ENCODE measurements around the gene RAB11FIP4. TPM values are rescaled to one million over a fixed set of nuclear protein-coding genes. Genes with fewer than 3 reads are reported as not detected.

Gene RAB11FIP4
- total RNA-seq, 4 donors from 2014 or later: 28.9 to 46.8 (median 35.7) TPM

DNA sequence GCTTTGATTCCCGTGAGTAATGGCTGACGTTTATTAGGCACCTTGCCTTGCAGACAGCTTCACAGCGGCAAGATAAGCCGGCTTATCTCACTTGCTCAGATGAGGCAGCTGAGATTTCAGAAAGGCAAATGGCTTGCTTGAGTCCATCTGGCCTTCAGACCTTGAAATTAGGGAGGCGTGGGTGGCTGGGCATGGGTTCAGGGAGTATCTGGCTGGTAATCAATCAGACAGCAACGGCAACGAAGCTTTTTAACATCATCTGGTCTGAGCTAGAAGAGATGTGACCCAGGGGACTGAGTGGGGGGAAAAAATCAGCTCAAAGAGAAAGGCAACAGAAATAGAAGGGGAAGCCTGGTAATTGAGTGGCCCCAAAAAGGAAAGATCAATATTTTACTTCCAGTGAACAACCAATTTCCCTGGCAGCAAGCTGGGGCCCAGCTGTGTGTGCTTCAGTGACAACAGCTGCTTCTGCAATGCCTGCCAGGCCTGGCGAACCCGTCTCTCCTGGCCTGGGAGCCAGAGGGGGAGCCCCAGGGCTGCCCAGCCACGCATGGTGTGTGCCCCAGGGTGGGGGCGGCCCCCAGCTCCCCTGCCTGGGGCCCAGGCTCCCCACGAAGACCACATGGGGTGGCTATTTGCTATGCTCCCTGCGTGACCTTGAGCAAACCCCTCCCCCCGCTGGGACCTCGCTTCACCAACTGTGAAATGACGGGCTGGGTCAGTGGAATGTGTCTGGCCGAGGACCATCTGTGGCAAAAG, 34.0 kb downstream of the RAB11FIP4 start:
- no peaks in the 10 kb centered on the region for H3K9me3 ChIP-seq
- H3K4me3 ChIP-seq: no peak overlapping the region
- WGBS: 51% methylated on average over 12 of the region's 17 CpGs
- peaks cover 11% of the 10 kb centered on the region for H3K27me3 ChIP-seq
- no peaks in the 10 kb centered on the region for H3K36me3 ChIP-seq
- DNase-seq (ENCODE audit: low spot score in 2 of 2): no peak
- peaks cover 4% of the 10 kb centered on the region for H3K4me1 ChIP-seq
- no peak overlapping the region for H3K27ac ChIP-seq
- TF ChIP-seq CTCF (IDR thresholded peaks at IDR 0.05) (no peak), POLR2A (IDR thresholded peaks at IDR 0.05) (no peak)

DNA sequence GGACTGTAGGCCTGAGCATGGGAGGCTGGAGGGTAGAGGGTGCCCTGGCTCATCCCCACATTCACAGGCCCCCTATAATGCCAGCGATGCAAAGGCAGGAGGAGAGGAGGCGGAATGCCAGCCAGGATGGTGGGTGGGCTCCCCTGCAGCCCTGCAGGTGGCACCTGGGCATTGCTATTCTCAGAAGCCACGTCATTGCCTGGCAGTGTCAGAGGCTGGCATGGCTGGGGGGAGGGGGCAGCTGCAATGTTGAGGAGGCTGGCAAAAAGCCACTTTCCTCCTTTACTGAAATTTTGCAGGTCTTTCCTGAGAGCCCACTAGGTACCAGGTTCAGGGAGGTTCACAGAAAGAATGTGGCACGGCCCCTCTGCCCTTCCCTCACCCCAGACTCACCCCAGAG, 36.2 kb downstream of the RAB11FIP4 start:
- no peaks in the 10 kb centered on the region for H3K36me3 ChIP-seq
- 75% methylated on average over 2 of the region's 4 CpGs for WGBS
- H3K27me3 ChIP-seq: peaks cover 17% of the 10 kb centered on the region
- H3K4me1 ChIP-seq: peaks cover 4% of the 10 kb centered on the region
- DNase-seq (ENCODE audit: low spot score in 2 of 2): no peak
- TF ChIP-seq EP300 (IDR thresholded peaks at IDR 0.05): no peak
- TF ChIP-seq CTCF (IDR thresholded peaks at IDR 0.05): no peak
- TF ChIP-seq POLR2AphosphoS5 (IDR thresholded peaks at IDR 0.05): no peak
- TF ChIP-seq POLR2A (IDR thresholded peaks at IDR 0.05): no peak
- H3K4me3 ChIP-seq: no peak overlapping the region
- H3K9me3 ChIP-seq: no peaks in the 10 kb centered on the region
- no peak overlapping the region for H3K27ac ChIP-seq

- peaks cover 17% of the 10 kb centered on the region for H3K27me3 ChIP-seq
- H3K4me1 ChIP-seq: peaks cover 4% of the 10 kb centered on the region
- TF ChIP-seq POLR2AphosphoS5 (IDR thresholded peaks at IDR 0.05): no peak
- TF ChIP-seq CTCF (IDR thresholded peaks at IDR 0.05): no peak
- TF ChIP-seq EP300 (IDR thresholded peaks at IDR 0.05): no peak
- TF ChIP-seq POLR2A (IDR thresholded peaks at IDR 0.05): no peak
- no peaks in the 10 kb centered on the region for H3K36me3 ChIP-seq
- 77% methylated on average over 7 of the region's 10 CpGs for WGBS
- DNase-seq (ENCODE audit: low spot score in 2 of 2): no peak
- H3K27ac ChIP-seq: no peak overlapping the region
- no peak overlapping the region for H3K4me3 ChIP-seq
- H3K9me3 ChIP-seq: no peaks in the 10 kb centered on the region
These were observed 36.6 kb downstream of the RAB11FIP4 start for GRCh38 chr17:31428111-31428510.

DNA sequence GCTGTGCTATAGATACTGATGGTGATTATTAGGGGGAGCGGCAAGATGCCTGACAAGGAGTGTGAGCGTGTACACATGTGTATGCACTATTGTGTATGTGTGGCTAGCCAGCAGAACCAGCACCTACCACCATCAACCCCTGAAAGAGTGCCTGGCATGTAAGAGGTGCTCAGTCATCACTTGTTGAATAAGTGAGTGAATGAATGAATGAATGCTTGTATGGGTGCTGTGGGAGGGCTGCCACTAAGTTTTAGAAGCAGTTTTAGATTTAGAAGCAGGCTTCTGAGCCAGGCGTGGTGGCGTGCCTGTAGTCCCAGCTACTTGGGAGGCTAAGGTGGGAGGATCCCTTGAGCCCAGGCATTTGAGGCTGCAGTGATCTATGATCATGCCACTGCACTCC, 37.0 kb downstream of the RAB11FIP4 start:
- H3K4me1 ChIP-seq: peaks cover 4% of the 10 kb centered on the region
- peaks cover 19% of the 10 kb centered on the region for H3K27me3 ChIP-seq
- no peak overlapping the region for H3K27ac ChIP-seq
- TF ChIP-seq EP300 (IDR thresholded peaks at IDR 0.05): no peak
- TF ChIP-seq POLR2AphosphoS5 (IDR thresholded peaks at IDR 0.05): no peak
- TF ChIP-seq CTCF (IDR thresholded peaks at IDR 0.05): no peak
- TF ChIP-seq POLR2A (IDR thresholded peaks at IDR 0.05): no peak
- H3K4me3 ChIP-seq: no peak overlapping the region
- WGBS: 92% methylated on average over 4 of the region's 4 CpGs
- no peaks in the 10 kb centered on the region for H3K36me3 ChIP-seq
- no peak for DNase-seq (ENCODE audit: low spot score in 2 of 2)
- no peaks in the 10 kb centered on the region for H3K9me3 ChIP-seq

GRCh38 chr17:31431098-31431851, 39.8 kb downstream of the RAB11FIP4 start:
- 26% methylated on average over 12 of the region's 12 CpGs for WGBS
- TF ChIP-seq CTCF (IDR thresholded peaks at IDR 0.05) (no peak), EP300 (IDR thresholded peaks at IDR 0.05) (no peak)
- Histone ChIP-seq H3K27ac (no peak overlapping the region), H3K4me1 (no peaks in the 10 kb centered on the region), H3K4me3 (no peak overlapping the region), H3K27me3 (peaks cover 22% of the 10 kb centered on the region), H3K36me3 (no peaks in the 10 kb centered on the region), H3K9me3 (no peaks in the 10 kb centered on the region)
- no peak for DNase-seq (ENCODE audit: low spot score in 2 of 2)

Data from suprapubic skin (tissue), 4 donors.